SK-N-SH (cell line): ENCODE results near the gene OPCML.

Experiments used
- GABPA ChIP-seq: IDR thresholded peaks from 2 replicates; pipeline ENCODE4 v1.4.0; 2012; ENCODE audit warnings: low read depth, mild to moderate bottlenecking
- TF ChIP-seq, protein P1 (sequence below): fragments of 200-600 bp; sonication (generic); IDR thresholded peaks from 2 replicates; pipeline ENCODE4 v1.6.1; 2017; ENCODE audit warnings: antibody characterized with exemption, mild to moderate bottlenecking, moderate library complexity

DNA sequence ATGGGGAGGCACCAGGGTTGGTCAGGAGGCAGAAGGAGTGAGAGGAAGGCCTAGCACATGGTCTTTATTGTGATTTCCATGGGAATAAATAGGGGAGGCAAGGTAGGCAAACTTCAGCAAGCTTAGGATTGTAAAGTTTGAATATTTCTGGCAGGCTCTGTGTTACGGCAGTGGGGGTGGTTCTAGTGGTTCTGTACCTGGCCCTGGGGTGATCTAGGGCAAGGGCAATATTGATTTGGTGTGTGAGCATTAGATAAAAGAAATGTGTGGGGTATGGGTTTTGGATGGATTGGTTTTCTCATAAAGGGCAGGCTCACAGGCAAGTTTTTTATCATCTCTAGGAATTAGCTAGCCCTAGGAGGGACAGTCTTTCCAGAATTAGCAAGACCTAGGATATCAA, 584.0 kb downstream of the OPCML start:
- TF ChIP-seq, protein P1, sequence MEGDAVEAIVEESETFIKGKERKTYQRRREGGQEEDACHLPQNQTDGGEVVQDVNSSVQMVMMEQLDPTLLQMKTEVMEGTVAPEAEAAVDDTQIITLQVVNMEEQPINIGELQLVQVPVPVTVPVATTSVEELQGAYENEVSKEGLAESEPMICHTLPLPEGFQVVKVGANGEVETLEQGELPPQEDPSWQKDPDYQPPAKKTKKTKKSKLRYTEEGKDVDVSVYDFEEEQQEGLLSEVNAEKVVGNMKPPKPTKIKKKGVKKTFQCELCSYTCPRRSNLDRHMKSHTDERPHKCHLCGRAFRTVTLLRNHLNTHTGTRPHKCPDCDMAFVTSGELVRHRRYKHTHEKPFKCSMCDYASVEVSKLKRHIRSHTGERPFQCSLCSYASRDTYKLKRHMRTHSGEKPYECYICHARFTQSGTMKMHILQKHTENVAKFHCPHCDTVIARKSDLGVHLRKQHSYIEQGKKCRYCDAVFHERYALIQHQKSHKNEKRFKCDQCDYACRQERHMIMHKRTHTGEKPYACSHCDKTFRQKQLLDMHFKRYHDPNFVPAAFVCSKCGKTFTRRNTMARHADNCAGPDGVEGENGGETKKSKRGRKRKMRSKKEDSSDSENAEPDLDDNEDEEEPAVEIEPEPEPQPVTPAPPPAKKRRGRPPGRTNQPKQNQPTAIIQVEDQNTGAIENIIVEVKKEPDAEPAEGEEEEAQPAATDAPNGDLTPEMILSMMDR = no peak
- no peak for TF ChIP-seq GABPA
